ENCODE results near the gene AHDC1. TPM values are rescaled to one million over a fixed set of nuclear protein-coding genes. Genes with fewer than 3 reads are reported as not detected.

The AHDC1 gene
- total RNA-seq, 2 experiments from 2014 or later = 6.5 to 13.8 TPM

DNA sequence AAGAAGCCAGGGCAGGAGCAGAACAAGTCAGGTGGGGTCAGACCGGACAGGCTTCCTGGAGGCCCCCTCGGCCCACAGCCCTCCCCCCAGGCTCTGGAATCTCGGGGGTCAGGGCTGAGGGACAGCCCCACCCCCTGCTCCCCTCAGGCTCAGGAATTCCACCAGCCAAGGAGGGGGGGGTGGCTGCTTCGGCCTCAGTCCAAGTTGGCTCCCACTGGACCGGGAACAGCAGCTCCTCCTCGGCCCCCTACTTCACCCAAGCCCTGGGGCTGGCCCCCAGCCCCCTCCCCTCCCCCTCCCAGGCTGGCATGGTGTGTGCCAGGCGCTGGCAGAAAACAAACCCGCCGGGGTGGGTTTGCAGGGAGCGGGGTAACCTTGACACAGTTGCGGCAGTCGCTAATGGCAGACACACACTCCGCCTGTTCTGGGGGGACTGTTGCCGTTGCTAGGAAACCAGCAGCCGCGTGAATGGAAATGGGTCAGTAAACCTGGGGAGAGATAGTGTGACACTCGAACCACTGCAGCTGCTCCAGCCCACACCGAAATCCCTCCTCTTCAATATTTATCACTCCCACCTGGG lies 32.4 kb downstream of the AHDC1 start:
- POLR2A ChIA-PET = interaction anchor here (0.9 kb wide), 1 partner anchor 15 kb away, joined by 3 read pairs; no protein-coding TSS in a partner anchor
- BruUV-seq (replicated peaks) = no TSS peak
- Histone ChIP-seq H3K4me1 (ENCODE audit: insufficient read depth, low read length, poor library complexity, severe bottlenecking) (peaks cover 28% of the 10 kb centered on the region), H2AFZ (ENCODE audit: low read length) (no peak overlapping the region), H3K9me2 (ENCODE audit: insufficient read depth, low read length) (no peaks in the 10 kb centered on the region), H3K4me3 (ENCODE audit: low read depth, low read length, poor library complexity, severe bottlenecking) (no peak overlapping the region), H3K4me2 (ENCODE audit: low read length) (no peak overlapping the region), H4K20me1 (ENCODE audit: insufficient read depth, low read length) (no peaks in the 10 kb centered on the region), H3K36me3 (ENCODE audit: insufficient read depth, low read length) (no peaks in the 10 kb centered on the region), H3K27ac (ENCODE audit: low read depth, low read length, poor library complexity, severe bottlenecking) (no peak overlapping the region), H3K9me3 (ENCODE audit: low read length) (no peaks in the 10 kb centered on the region), H3K79me2 (ENCODE audit: insufficient read depth, low read depth, low read length) (no peaks in the 10 kb centered on the region)
- CTCF ChIA-PET (ENCODE audit: unreplicated experiment) = interaction anchor here (0.6 to 1.4 kb wide), 2 partner anchors 15 to 696 kb away, joined by 3 to 5 read pairs; no protein-coding TSS in a partner anchor
- no peak for DNase-seq (ENCODE audit: low spot score)
- TF ChIP-seq, protein P1, sequence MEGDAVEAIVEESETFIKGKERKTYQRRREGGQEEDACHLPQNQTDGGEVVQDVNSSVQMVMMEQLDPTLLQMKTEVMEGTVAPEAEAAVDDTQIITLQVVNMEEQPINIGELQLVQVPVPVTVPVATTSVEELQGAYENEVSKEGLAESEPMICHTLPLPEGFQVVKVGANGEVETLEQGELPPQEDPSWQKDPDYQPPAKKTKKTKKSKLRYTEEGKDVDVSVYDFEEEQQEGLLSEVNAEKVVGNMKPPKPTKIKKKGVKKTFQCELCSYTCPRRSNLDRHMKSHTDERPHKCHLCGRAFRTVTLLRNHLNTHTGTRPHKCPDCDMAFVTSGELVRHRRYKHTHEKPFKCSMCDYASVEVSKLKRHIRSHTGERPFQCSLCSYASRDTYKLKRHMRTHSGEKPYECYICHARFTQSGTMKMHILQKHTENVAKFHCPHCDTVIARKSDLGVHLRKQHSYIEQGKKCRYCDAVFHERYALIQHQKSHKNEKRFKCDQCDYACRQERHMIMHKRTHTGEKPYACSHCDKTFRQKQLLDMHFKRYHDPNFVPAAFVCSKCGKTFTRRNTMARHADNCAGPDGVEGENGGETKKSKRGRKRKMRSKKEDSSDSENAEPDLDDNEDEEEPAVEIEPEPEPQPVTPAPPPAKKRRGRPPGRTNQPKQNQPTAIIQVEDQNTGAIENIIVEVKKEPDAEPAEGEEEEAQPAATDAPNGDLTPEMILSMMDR (conservative IDR thresholded peaks at IDR 0.05; ENCODE audit: low read length) = no peak
- TF ChIP-seq EZH2phosphoT487 (IDR thresholded peaks at IDR 0.05; ENCODE audit: borderline replicate concordance, low read depth, low read length) = no peak
- intact Hi-C loops (cut with micrococcal nuclease; ENCODE audit: unreplicated experiment) = no loop called here

- Histone ChIP-seq H3K36me3 (ENCODE audit: insufficient read depth, low read length) (no peaks in the 10 kb centered on the region), H3K4me1 (ENCODE audit: insufficient read depth, low read length, poor library complexity, severe bottlenecking) (peaks cover 28% of the 10 kb centered on the region), H3K27ac (ENCODE audit: low read depth, low read length, poor library complexity, severe bottlenecking) (no peak overlapping the region), H3K9me3 (ENCODE audit: low read length) (no peaks in the 10 kb centered on the region), H3K4me3 (ENCODE audit: low read depth, low read length, poor library complexity, severe bottlenecking) (no peak overlapping the region), H2AFZ (ENCODE audit: low read length) (no peak overlapping the region), H3K79me2 (ENCODE audit: insufficient read depth, low read depth, low read length) (no peaks in the 10 kb centered on the region), H3K9me2 (ENCODE audit: insufficient read depth, low read length) (no peaks in the 10 kb centered on the region), H3K4me2 (ENCODE audit: low read length) (no peak overlapping the region), H4K20me1 (ENCODE audit: insufficient read depth, low read length) (no peaks in the 10 kb centered on the region)
- ChIA-PET CTCF (ENCODE audit: unreplicated experiment) (interaction anchor here (0.6 to 1.4 kb wide), 2 partner anchors 14 to 697 kb away, joined by 3 to 5 read pairs; no protein-coding TSS in a partner anchor), POLR2A (interaction anchor here (0.9 kb wide), 1 partner anchor 15 kb away, joined by 3 read pairs; no protein-coding TSS in a partner anchor)
- TF ChIP-seq EZH2phosphoT487 (IDR thresholded peaks at IDR 0.05; ENCODE audit: borderline replicate concordance, low read depth, low read length) = no peak
- TF ChIP-seq, protein P1 (conservative IDR thresholded peaks at IDR 0.05; ENCODE audit: low read length) = no peak
- BruUV-seq (replicated peaks) = no TSS peak
- intact Hi-C loops (cut with micrococcal nuclease; ENCODE audit: unreplicated experiment) = no loop called here
- no peak for DNase-seq (ENCODE audit: low spot score)
Observed at GRCh38 chr1:27570784-27571183, 33.2 kb downstream of the AHDC1 start.

- H3K4me2 ChIP-seq (ENCODE audit: low read length) = no peak overlapping the region
- TF ChIP-seq, protein P1 (conservative IDR thresholded peaks at IDR 0.05; ENCODE audit: low read length) = no peak
- TF ChIP-seq EZH2phosphoT487 (IDR thresholded peaks at IDR 0.05; ENCODE audit: borderline replicate concordance, low read depth, low read length) = no peak
- no peaks in the 10 kb centered on the region for H3K36me3 ChIP-seq (ENCODE audit: insufficient read depth, low read length)
- H3K27ac ChIP-seq (ENCODE audit: low read depth, low read length, poor library complexity, severe bottlenecking) = no peak overlapping the region
- H3K4me1 ChIP-seq (ENCODE audit: insufficient read depth, low read length, poor library complexity, severe bottlenecking) = peaks cover 28% of the 10 kb centered on the region
- intact Hi-C loops (cut with micrococcal nuclease; ENCODE audit: unreplicated experiment) = no loop called here
- no peaks in the 10 kb centered on the region for H4K20me1 ChIP-seq (ENCODE audit: insufficient read depth, low read length)
- no peaks in the 10 kb centered on the region for H3K9me2 ChIP-seq (ENCODE audit: insufficient read depth, low read length)
- no peak for DNase-seq (ENCODE audit: low spot score)
- POLR2A ChIA-PET = interaction anchor here (0.7 kb wide), 1 partner anchor 32 kb away, joined by 5 read pairs; no protein-coding TSS in a partner anchor
- H3K4me3 ChIP-seq (ENCODE audit: low read depth, low read length, poor library complexity, severe bottlenecking) = no peak overlapping the region
- no peaks in the 10 kb centered on the region for H3K9me3 ChIP-seq (ENCODE audit: low read length)
- H2AFZ ChIP-seq (ENCODE audit: low read length) = no peak overlapping the region
- H3K79me2 ChIP-seq (ENCODE audit: insufficient read depth, low read depth, low read length) = no peaks in the 10 kb centered on the region
- no TSS peak for BruUV-seq (replicated peaks)
- CTCF ChIA-PET (ENCODE audit: unreplicated experiment) = interaction anchor here (1.4 kb wide), 1 partner anchor 14 kb away, joined by 5 read pairs; no protein-coding TSS in a partner anchor
Observed at GRCh38 chr1:27570356-27570755, 33.6 kb downstream of the AHDC1 start.
